ENCODE measurements around the gene SHISA9.

- TF ChIP-seq EP300 (IDR thresholded peaks at IDR 0.05; ENCODE audit: borderline replicate concordance in 1 of 2, low read depth in 1 of 2, low read length in 1 of 2) (no peak), CTCF (IDR thresholded peaks at IDR 0.05) (no peak), RXRA (IDR thresholded peaks at IDR 0.05; ENCODE audit: borderline replicate concordance, low read depth) (no peak), EZH2phosphoT487 (IDR thresholded peaks at IDR 0.05; ENCODE audit: borderline replicate concordance, low read depth) (no peak), POLR2AphosphoS5 (IDR thresholded peaks at IDR 0.05; ENCODE audit: low read depth, low read length) (no peak), MAX (IDR thresholded peaks at IDR 0.05; ENCODE audit: low read depth) (no peak)
Measured at GRCh38 chr16:13231365-13231764, 330.0 kb downstream of the SHISA9 start.

Measured in SK-N-SH (cell line).